Left ventricle myocardium superior (tissue), 1 donor: ENCODE data around the gene WDR48. TPM values are rescaled to one million over a fixed set of nuclear protein-coding genes. Genes with fewer than 3 reads are reported as not detected.

Experiments
- microRNA-seq: library from miRNA; unstranded; fragments of <30 nt; microRNA quantifications from one replicate; pipeline ENCODE4 v1.2.0, GENCODE V29; 2020; ENCODE audit warnings: borderline number of aligned reads
- total RNA-seq: library from RNA; stranded (reverse); fragmentation: NEBNext Ultra II Directional; extraction: Animal tissue kit (Norgen Biotek cat#: 25700); gene quantifications from one replicate; pipeline ENCODE4 v1.2.1, GENCODE V29; 2021
- donor health status: DM: no; HTN: yes; CAD: no; lungs with severe emphysema.

The WDR48 gene
- total RNA-seq, 1 donor from 2014 or later = 33.1 TPM

Small RNA genes within 50 kb of the gene (microRNA-seq; reads per million reads assigned to microRNA genes)
- not detected for gene MIR6822

Other genes starting within 250 kb of the WDR48 start
- 0.02 TPM for gene SCN10A, start 235.8 kb upstream of the WDR48 start, total RNA-seq
- gene SCN11A, start 72 bp upstream of the WDR48 start, total RNA-seq = not detected
- 50.6 TPM for gene GORASP1, start 55.6 kb downstream of the WDR48 start, total RNA-seq
- 1.1 TPM for gene TTC21A, start 55.7 kb downstream of the WDR48 start, total RNA-seq
- gene CSRNP1, start 101.6 kb downstream of the WDR48 start, total RNA-seq = 11.2 TPM
- 263 TPM for gene XIRP1, start 140.6 kb downstream of the WDR48 start, total RNA-seq
- 1.7 TPM for gene CX3CR1, start 228.0 kb downstream of the WDR48 start, total RNA-seq